Activated T-cell treated with anti-CD3 and anti-CD28 coated beads for 4 hours (primary cell): ENCODE measurements around the gene KCTD5.

Experiments
- DNase-seq: peaks from one replicate; pipeline ENCODE4 v3.0.0-alpha.2; 2020

KCTD5 gene

DNA sequence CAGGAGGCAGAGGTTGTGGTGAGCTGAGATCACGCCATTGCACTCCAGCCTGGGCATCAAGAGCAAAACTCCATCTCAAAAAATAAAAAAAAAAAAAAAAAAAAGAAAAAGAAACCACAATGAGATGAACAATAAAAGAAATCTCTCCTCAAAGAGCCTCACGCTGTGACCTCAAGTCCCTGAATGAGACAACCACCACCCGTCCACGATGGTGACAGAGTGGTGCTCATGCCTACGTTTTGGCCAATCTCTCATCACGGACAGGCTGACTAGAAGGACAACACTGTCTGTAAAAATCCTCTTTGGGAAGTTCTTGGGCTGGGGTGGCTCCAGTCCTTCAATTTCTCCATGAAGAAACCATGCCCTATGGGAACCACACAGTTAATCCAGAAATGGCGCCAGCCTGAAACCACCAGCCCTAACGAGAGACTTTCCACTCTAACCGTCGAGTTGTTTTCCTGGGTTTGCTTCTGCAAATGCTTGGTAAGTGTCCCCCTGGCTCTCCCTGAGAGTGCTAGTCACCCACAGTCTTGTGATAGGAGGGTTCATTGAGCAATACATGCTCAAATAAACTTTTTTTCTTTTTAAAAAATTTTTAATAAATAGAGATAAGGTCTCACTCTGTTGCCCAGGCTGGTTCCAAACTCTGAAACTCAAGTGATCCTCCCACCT lies 52.7 kb downstream of the KCTD5 start:
- DNase-seq, result no peak

DNA sequence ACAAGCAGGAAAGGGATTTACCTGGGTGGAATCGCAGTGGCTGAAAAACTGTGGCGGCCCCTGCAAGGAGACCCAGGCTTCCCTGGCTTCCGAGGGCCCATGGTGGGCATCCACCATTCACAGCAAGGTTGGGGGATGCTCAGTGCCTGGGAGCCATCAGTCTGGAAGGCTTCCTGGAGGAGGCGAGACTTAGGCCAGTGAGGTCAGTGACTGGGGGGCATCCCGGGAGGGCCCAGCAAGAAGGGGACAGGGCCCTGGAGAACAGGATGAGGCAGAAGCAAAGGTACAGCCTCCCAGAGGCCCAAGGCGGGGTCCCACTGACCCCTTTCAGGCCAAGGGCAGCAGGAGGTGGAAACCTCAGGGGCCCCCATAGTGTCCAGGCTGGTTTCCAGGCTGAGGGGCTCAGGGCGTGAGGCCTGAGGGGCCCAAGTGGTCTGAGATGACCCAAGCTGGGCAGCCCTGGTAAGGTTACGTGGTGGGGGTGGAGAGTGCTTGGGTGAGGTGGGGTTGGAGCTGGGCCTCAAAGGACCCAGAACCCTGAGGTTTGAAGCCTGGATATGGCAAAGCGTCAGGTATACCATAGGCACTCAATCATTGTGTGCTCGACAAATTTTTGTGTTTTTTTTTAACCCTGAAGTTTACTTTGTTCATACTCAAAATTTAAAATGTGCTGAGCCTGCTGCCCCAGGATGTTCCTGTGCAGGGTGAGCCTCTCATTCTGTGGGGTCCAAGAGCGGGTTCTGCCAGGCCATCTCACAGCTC lies 54.3 kb downstream of the KCTD5 start:
- no peak for DNase-seq

DNA sequence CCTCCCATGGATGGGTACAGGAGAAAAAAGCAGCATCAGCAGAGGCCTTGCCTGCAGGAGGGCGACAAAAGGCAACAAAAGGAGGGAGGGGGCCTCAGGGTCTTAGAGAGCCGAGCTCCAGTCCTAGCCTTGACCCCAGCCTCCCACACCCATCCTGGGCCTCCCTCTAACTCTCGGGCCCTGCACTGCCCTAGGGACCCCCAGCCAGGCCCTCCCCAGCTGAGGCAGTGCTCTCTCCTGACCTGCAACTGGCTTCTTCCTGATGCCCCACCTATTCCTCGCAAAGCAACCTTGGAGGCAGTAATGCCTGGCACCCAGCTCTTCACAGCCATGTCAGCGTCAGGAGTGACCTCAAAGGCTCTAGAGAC lies 54.9 kb downstream of the KCTD5 start:
- DNase-seq, result no peak

DNA sequence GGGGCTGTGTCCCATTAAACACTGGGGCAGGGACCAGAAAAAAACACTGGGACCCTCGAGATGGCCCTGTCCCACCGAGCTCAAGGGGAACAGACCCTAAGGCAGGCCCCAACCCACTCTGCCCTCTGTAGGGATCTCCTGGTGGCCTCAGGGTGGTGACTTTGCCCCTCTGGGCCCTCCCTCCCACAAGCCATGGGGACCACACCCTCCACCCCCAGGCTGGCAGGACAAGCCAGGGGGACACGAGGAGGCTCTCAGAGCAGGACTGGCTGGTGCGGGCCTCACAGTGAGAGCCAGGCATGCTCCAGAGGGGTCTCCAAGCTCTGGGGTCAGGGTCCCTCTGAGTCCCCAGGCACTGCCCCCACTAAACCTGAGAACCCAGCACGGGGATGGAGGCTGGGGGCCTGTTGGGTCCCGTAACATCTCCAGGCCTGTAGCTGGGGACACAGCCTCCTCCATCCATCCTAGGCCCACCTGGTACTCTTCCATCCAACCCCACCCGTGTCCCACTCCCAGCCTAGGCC lies 55.6 kb downstream of the KCTD5 start:
- DNase-seq, result no peak

DNA sequence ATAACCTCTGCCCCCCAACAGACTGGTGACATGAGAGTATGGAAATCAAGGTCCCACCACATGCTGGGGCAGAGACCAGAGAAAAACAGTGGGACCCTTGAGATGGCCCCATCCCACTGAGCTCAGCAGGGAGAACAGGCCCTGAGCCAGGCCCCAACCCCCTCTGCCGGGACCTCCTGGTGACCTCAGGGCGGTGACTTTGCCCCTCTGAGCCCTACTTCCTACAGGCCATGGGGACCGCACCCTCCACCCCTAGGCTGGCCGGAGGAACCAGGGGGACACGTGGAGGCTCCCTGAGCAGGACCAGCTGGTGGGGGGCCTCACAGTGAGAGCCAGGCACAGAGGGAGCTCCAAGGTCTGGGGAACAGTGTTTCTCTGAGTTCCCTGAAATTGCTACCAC lies 56.3 kb downstream of the KCTD5 start:
- no peak for DNase-seq

DNA sequence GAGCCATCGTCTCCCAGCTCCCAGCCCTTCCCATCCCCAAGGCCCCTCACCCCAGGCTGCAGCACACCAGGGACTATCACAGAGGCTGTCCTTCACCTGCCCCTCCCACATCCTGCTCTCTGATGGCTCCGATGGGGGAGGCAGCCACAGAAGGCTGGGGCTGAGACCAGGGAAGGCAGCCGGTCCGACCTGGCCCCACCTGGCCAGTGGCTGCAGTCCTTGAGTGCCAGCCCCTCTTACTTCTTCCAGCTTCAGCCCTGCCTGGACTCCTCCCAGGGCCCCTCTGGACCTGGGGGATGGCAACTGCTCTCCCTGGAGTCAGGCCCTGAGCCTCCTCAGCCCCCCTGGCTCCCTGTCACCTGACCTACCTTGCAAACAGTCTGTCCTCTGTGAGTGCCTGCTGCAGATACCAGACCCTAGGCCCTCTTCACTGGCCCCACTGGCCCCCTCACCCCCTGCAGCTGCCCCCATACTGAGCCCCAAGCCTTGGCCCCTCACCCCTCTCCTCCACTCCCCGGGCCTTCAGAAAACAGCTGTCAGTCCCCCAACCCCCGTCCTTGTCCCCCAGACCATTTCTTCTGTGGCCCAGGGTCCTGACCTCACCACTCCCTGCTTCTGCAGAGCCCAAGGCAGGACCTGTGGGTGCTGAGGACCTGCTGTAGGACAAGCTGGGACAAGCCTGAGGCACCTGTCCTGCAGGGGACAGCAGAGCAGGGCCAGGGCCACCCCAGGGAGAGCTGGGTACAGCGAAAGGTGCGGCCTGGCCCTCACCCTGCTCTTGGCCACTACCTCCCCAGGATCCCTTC lies 57.5 kb downstream of the KCTD5 start:
- no peak for DNase-seq

DNA sequence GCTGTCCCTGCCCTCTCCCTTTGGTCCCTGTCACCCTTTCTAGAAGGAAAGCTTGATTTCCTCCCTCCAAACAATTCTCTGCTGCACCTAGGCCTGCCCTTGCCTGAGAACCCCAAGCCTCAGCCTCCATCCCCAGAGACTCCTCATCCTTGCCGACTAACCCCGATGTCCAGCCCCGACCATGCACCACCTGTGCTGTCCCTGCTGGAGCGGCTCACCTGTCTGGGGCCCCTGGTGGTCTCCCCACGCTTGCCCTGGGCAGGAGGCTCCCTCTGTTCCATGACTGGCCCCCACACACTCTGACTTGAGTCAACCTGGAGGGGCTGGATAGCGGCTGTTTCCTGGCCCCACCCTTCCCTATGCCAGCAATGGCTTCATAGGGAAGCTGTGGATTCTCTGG lies 58.2 kb downstream of the KCTD5 start:
- no peak for DNase-seq

DNA sequence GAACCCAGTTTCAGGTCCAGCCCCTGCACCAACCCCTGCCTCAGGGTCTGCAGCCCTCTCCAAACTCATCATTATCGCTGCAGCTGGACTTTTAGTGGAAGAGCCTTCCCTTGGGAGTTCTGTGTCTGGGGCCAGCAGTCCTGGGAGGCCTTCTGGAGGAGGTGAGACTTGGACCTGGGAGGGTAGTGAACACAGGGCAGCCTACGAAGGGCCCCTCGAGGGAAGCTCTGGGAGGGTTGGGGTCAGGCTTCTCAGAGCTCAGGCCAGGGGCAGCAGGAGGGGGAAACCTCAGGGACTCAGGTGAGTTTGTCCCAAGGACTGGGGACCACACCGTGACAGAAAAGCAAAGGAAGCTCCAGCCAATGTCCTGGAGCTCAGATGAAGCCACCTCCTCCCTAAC lies 58.8 kb downstream of the KCTD5 start:
- DNase-seq, result no peak

DNA sequence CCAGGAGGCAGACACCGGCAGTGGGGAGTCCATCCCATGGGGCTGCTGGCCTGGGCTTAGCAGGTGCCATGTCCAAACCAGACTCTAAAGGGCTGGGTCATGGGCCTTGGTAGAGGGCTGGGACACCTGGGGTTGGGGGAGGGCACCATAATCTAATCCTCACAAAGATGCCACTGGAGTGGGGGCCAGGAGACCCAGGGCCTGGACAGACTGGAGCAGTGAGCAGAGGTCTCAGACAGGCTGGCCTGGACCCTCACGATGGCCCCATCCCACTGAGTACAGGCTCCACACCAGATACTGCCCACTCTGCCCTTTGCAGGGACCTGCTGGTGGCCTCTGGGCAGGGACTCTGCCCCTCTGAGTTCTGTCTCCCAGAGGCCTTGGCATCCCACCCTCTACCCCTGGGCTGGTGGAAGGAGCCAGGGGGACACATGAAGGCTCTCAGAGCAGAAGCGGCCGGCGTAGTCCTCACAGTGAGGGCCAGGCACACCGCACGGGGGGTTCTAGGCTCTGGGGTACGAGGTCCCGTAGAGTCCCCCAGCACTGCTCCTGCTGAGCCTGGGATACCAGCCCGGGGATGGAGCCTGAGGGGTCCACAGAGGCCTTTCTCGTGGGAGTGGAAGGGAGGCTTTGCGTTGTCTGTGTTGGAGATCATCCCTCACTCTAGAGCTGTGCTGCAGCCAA lies 60.1 kb downstream of the KCTD5 start:
- no peak for DNase-seq

DNA sequence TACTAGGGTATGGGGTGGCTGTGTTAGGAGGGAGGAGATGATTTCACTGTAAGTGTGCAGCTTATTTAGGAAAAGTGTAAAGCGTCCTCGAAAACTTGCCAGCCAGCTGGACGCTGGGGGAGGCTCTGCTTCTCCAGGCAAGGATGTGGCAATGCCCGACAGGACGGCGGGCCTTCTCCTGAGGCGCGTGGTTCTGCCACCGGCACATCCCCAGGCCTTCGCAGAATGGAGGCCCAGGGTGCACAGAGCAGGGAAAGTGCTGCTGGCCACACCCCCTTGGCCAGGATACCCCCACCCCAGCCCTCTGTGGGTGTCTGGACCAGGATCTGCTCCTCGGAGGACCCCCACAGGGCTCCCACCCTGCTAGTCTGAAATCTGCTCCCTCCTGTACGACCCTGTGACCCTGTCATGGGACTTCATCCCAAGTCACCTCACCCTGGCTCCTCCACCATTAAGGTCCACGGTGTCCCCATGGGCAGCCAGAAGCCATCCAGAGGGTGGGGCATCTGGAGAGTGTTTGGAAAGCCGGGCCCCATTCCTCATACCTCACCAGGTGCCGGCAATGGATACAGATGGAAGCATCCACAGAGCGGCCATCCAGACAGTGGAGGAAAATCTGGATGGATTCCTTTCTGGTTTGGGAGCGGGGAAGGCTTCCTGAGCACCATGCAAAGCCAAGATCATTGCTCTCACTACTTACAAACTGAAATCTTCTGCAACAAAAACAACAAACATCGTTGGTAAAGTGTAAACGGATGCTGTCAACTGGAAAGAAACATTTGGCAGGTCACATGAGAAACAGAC lies 60.9 kb downstream of the KCTD5 start:
- DNase-seq, result no peak

DNA sequence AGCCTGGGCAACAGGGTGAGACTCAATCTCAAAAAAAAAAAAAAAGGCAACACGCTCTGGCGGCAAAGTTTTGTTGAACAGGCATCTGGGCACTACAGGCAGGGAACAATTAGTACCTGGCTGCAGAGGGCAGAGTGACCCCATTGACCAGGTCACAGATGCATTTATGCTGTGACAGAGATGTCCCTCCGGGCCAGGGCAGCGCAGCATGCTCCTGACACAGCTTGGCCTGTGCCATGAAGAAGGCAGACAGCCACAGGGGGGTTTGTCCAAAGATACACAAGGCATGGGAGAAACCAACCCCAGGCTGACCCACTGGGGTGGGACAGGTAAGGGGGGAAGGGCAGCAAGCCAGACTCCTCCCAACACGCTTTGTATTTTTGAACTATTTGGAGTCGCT lies 62.4 kb downstream of the KCTD5 start:
- DNase-seq, result no peak

DNA sequence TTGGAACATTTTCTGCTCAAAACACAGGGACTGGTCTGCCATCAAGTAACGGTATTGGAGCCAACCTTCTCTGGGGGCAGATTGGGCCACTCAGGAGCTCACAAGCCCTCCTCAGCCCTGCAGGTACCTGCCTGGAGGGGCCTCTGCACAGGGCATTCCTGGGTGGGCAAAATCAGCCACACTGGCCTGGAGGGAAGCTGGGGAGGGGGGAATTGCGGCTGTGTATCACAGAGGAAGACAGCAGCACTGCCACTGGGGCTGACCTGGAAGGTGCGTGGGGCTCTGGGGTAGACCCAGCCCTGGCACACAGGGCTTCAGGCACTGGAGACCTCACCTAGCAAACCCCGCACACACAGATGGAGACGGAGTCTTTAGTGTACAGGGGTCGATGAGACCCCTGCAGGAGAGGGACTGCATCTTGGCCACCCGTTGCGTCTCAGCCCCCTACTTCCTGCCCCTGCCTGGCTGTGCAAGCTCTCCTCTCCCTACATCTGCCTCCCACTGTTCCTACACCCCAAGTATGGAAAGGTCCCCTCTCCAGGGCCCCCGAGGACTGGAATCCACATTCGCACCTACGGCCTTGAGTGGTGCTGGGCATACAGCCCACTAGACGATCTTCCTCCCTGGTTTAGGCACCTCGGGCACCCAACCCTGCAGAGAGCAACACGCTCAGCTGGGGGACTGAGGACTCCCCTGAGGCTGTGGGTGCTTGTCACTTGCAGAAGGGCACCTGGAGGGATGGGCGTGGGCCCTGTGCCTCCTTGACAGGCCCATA lies 63.0 kb downstream of the KCTD5 start:
- no peak for DNase-seq

DNA sequence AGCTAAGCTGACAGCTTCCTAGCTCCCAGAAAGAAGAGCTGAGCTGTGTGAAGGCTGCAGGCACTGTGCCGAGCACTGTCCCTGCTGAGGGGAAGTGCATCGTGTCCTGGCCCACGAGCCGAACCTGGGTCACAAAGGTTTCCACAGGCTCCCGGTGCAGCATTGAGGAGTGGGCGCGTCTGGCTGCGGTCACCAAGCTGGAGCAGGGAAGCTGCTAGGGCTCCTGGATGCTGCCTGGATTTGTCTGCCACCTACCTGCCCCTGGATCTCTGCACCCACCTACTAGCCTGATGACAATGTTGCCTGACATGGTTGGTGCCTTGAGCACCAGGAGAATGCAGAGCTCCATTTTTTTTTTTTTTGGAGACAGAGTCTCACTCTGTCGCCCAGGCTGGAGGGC lies 63.6 kb downstream of the KCTD5 start:
- no peak for DNase-seq

DNA sequence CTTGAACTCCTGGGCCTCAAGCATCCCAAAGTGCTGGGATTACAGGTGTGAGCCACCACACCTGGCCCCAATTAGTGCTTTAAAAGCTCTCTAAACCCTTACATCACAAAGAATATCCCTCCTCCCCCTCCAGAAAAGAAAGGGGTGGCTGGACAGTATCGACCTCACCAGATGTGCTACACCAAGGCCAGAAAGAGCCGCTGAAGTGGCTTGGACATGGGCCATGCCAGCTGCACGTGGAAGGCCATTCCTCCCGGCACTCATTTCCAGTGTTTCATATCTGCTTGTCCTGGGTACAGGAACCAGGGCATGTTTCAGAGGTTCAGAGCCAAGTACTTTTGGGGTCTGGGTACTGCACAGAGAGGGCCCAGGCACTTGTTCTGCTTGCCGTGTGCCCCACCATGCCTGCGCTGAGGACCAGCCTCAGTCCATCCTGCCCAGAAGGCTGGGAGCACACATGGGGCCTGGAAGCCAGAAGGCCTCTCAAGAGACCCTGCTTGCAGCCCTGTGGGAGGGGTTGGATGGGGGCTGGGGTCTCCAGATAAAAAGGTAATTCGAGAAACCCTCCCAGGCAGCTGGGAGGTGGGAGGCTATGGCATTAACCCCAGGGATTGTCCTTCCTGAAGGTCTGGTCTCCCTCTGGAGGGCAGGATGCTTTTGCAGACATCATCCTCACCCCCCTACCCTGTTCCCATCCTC lies 66.6 kb downstream of the KCTD5 start:
- DNase-seq, result no peak

DNA sequence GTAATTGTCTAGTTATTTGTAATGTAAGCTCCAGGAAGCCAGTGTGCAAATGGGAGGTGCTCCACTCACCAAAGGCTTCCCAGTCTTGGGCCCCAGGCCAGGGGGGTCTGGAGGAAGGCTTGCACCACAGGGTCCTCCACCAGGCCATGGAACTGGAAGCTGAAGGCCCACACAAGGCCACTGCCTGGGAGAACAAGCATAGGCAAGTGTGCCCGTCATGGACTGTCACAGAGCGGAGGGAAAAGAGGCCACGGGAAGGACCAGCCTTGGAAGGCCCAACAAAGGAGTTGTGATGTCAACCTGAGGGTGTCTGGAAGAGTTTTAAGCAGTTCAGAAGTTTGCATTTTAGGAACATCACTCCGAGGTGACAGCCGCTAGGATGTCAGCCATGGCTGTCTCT lies 67.2 kb downstream of the KCTD5 start:
- no peak for DNase-seq

DNA sequence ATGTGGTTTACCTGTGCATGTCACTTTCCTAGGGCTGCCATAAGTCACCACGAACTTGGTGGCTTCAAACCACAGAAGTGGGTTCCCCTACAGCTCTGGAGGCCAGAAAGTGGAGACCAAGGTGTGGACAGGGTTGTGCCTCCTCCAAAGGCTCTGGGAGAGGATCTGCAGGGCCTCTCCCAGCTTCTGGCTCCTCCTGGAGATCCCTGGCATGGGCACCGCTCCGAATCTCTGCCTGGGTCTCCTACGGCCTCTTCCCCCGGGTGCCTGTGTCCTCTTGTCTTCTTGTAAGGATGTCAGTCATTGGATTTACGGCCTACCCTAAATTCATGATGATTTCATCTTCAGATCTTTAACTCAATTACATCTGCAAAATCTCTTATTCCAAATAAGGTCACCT lies 67.6 kb downstream of the KCTD5 start:
- no peak for DNase-seq

DNA sequence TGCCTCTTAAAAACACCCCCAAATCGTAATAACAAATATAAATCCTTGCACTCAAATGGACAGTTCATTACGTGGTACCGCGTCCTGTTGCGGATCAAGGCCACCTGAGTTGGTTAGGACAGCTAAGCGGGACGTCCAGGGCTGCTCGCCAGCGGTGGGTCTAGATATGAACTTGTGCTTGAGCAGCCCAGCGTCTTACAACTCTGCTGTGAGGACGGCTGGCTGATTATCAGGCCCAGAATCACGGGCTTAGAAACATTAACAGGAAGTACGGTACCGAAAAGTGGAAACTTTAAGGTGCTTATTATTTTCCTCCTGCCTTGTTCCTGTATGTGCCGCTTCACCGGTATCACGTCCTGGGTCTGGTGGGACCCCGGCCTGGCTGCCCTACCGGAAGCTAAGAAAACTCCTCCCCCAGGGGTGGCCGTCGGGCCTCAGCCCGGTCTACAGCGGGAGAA lies 69.3 kb downstream of the KCTD5 start:
- no peak for DNase-seq

DNA sequence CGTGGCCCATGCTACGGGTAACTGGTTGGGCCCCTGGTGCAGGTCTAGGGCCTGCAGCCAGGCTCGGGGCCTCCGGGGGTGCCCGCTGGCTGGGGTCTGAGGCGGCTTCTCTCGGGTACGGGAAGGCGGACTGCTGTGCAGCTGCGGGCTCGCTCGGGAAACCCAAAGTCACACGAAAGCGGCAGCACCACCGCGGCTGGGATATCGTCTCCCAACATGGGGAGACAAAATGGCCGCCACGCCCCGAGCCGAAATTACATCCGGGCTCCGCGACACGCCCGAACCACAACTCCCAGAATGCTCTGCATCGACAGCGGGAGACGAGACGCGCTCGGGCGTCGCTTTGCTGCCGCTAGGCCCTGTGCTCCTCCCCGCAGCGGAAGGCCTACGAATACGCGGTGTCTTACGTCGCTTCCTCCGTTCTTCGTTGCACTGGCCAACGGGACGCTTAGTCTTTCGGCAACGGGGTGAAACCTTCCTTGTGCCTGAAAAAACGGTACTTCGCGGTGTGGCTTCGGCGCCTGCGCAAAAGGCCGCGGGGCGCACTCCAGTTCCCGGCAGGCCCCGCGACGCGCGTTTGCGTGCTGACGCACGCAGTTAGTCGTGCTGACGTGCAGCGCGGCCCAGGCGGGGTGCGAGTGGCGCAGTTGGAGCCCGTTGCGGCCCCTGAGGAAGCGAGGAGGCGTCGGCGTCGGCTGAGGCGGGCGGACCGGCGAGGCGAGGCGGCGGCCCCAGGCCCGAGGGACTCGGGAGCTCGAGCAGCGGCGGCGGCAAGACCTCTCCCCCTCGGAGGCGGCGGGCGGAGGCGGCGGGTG lies 69.9 kb downstream of the KCTD5 start, which contains the start of gene SRRM2:
TSS of gene SRRM2 (plus strand) at position 604 of the 815 bp plus-strand sequence. CDS start 3,727 bp downstream, outside the sequence.
- peak; percentile 88 for DNase-seq
